IMR-90 (cell line): ENCODE measurements around the gene CAPN5. TPM values are rescaled to one million over a fixed set of nuclear protein-coding genes. Genes with fewer than 3 reads are reported as not detected.

ENCODE experiments used
- ATAC-seq: fragments of 200-7000 bp; cut with Tn5 transposase; 2 replicates; pipeline ENCODE4 v1.9.1; 2020; ENCODE audit warnings: low read depth, mild to moderate bottlenecking, moderate library complexity
- BruUV-seq: library from RNA; stranded (reverse); fragments of 400-500 nt; replicated peaks from 2 replicates; lab custom pipeline; 2021; lab: Mats Ljungman, UMichigan
- CTCF ChIA-PET: fragments of 300-600 bp; formaldehyde crosslinking; extraction: SDS; loops from one replicate; lab custom pipeline; 2021; ENCODE audit warnings: antibody characterized with exemption; lab: Yijun Ruan, JAX
- POLR2A ChIA-PET: fragments of 300-600 bp; sonication (Branson Sonifier 250); formaldehyde crosslinking; loops from one replicate; lab custom pipeline; 2022; ENCODE audit warnings: antibody characterized with exemption; ENCODE audit not compliant: unreplicated experiment; lab: Charles Lee
- DNase-seq: peaks from one replicate; pipeline ENCODE4 v3.0.0; 2013
- H2AFZ ChIP-seq: replicated peaks from 2 replicates; pipeline ENCODE3; 2013; ENCODE audit warnings: low read length, mild to moderate bottlenecking; ENCODE audit not compliant: poor library complexity
- H2AK5ac ChIP-seq: 2 replicates; pipeline ENCODE4 v1.6.1; 2013; ENCODE audit warnings: low read depth, low read length, inconsistent platforms
- H2AK9ac ChIP-seq: replicated peaks from 2 replicates; pipeline ENCODE3; 2013; ENCODE audit warnings: mild to moderate bottlenecking, low read depth, low read length, moderate library complexity; ENCODE audit not compliant: poor library complexity
- H2BK120ac ChIP-seq: 2 replicates; pipeline ENCODE4 v1.6.1; 2013; ENCODE audit warnings: low read depth, low read length, inconsistent platforms
- H2BK15ac ChIP-seq: 3 replicates; pipeline ENCODE4 v1.6.1; 2013; ENCODE audit warnings: low read depth, low read length, inconsistent platforms
- H2BK20ac ChIP-seq: 2 replicates; pipeline ENCODE4 v1.6.1; 2013; ENCODE audit warnings: low read depth, mild to moderate bottlenecking, inconsistent platforms, low read length, moderate library complexity
- H2BK5ac ChIP-seq: 2 replicates; pipeline ENCODE4 v1.6.1; 2013; ENCODE audit warnings: mild to moderate bottlenecking, low read depth, low read length, inconsistent platforms; ENCODE audit not compliant: poor library complexity, severe bottlenecking
- H3K14ac ChIP-seq: replicated peaks from 2 replicates; pipeline ENCODE4 v1.6.1; 2013; ENCODE audit warnings: low read depth, low read length, inconsistent platforms
- H3K18ac ChIP-seq: 2 replicates; pipeline ENCODE4 v1.6.1; 2013; ENCODE audit warnings: low read depth, low read length, control low read depth
- H3K23ac ChIP-seq: 2 replicates; pipeline ENCODE4 v1.6.1; 2013; ENCODE audit warnings: low read depth, low read length, inconsistent platforms
- H3K27ac ChIP-seq: 2 replicates; pipeline ENCODE4 v1.5.1; 2013; ENCODE audit warnings: mild to moderate bottlenecking, control low read depth, low read length; ENCODE audit not compliant: insufficient read depth
- H3K27me3 ChIP-seq: 2 replicates; pipeline ENCODE4 v1.6.1; 2013; ENCODE audit warnings: low read length; ENCODE audit not compliant: control insufficient read depth, insufficient read depth
- H3K36me3 ChIP-seq: 2 replicates; pipeline ENCODE4 v1.6.1; 2013; ENCODE audit warnings: low read length, mixed read lengths; ENCODE audit not compliant: control insufficient read depth, insufficient read depth
- H3K4ac ChIP-seq: 2 replicates; pipeline ENCODE4 v1.6.1; 2013; ENCODE audit warnings: low read depth, low read length, inconsistent platforms
- H3K4me1 ChIP-seq: 2 replicates; pipeline ENCODE4 v1.6.1; 2013; ENCODE audit warnings: low read length, mixed read lengths; ENCODE audit not compliant: control insufficient read depth, insufficient read depth
- H3K4me2 ChIP-seq: 2 replicates; pipeline ENCODE4 v1.6.1; 2013; ENCODE audit warnings: low read depth, mild to moderate bottlenecking, control low read depth, low read length, moderate library complexity
- H3K4me3 ChIP-seq: 2 replicates; pipeline ENCODE4 v1.5.1; 2013; ENCODE audit warnings: low read depth, mild to moderate bottlenecking, control low read depth, low read length, moderate library complexity; ENCODE audit not compliant: insufficient read depth
- H3K56ac ChIP-seq: 2 replicates; pipeline ENCODE4 v1.6.1; 2013; ENCODE audit warnings: low read length, inconsistent platforms; ENCODE audit not compliant: insufficient read depth; ENCODE audit errors: extremely low read depth
- H3K79me1 ChIP-seq, 2 experiments: 2 replicates each; pipeline ENCODE4 v1.6.1; 2013; ENCODE audit warnings: low read length in 2 of 2, inconsistent platforms in 1 of 2, low read depth in 1 of 2
- H3K9ac ChIP-seq: 2 replicates; pipeline ENCODE4 v1.6.1; 2013; ENCODE audit warnings: low read depth, low read length, control low read depth
- H3K9me1 ChIP-seq: 2 replicates; pipeline ENCODE4 v1.6.1; 2013; ENCODE audit warnings: low read length, inconsistent platforms; ENCODE audit not compliant: insufficient read depth
- H3K9me3 ChIP-seq: 2 replicates; pipeline ENCODE4 v1.6.1; 2013; ENCODE audit warnings: low read length; ENCODE audit not compliant: control insufficient read depth, insufficient read depth
- H4K20me1 ChIP-seq: 2 replicates; pipeline ENCODE4 v1.6.1; 2013; ENCODE audit warnings: low read length, inconsistent platforms; ENCODE audit not compliant: insufficient read depth
- H4K5ac ChIP-seq: 2 replicates; pipeline ENCODE4 v1.6.1; 2013; ENCODE audit warnings: mild to moderate bottlenecking, low read depth, low read length, control low read depth
- H4K8ac ChIP-seq, 2 experiments: 2 replicates each; pipeline ENCODE4 v1.6.1; 2013; ENCODE audit warnings: low read depth in 2 of 2, low read length in 2 of 2, control low read depth in 1 of 2, inconsistent platforms in 1 of 2
- H4K91ac ChIP-seq: 2 replicates; pipeline ENCODE4 v1.6.1; 2013; ENCODE audit warnings: low read depth, low read length, inconsistent platforms; ENCODE audit not compliant: insufficient read depth
- CEBPB ChIP-seq: IDR thresholded peaks from 2 replicates; pipeline ENCODE4 v1.6.1; 2012; ENCODE audit warnings: low read depth, low read length, improper control_type of control experiment
- CHD1 ChIP-seq: IDR thresholded peaks from 2 replicates; pipeline ENCODE4 v1.6.1; 2012; ENCODE audit warnings: low read depth, low read length, improper control_type of control experiment
- FOS ChIP-seq: fragments of 150-350 bp; IDR thresholded peaks from 2 replicates; pipeline ENCODE4 v1.6.1; 2016; ENCODE audit warnings: low read depth, low read length
- MAFK ChIP-seq: IDR thresholded peaks from 2 replicates; pipeline ENCODE4 v1.6.1; 2012; ENCODE audit warnings: low read depth, low read length, improper control_type of control experiment
- MXI1 ChIP-seq: IDR thresholded peaks from 2 replicates; pipeline ENCODE4 v1.6.1; 2012; ENCODE audit warnings: low read depth, mild to moderate bottlenecking, low read length, moderate library complexity, borderline replicate concordance
- RAD21 ChIP-seq: IDR thresholded peaks from 2 replicates; pipeline ENCODE4 v1.6.1; 2012; ENCODE audit warnings: low read length, improper control_type of control experiment
- RCOR1 ChIP-seq: IDR thresholded peaks from 2 replicates; pipeline ENCODE4 v1.6.1; 2012; ENCODE audit warnings: mild to moderate bottlenecking, low read length, improper control_type of control experiment; ENCODE audit not compliant: insufficient replicate concordance
- SMC3 ChIP-seq: fragments of 150-350 bp; IDR thresholded peaks from 2 replicates; pipeline ENCODE4 v1.6.1; 2016; ENCODE audit warnings: low read depth, mild to moderate bottlenecking, antibody characterized with exemption, low read length, moderate library complexity
- USF2 ChIP-seq: fragments of 150-350 bp; IDR thresholded peaks from 2 replicates; pipeline ENCODE4 v1.6.1; 2017; ENCODE audit warnings: mild to moderate bottlenecking, antibody characterized with exemption, low read length, low read depth
- WGBS, 2 experiments: methylation state at CpG; one replicate each; pipeline versions ENCODE4 v1.1.5 to v1.1.7; 2013; ENCODE audit warnings: missing lambda C conversion rate in 2 of 2; ENCODE audit not compliant: insufficient read length in 1 of 2; ENCODE audit errors: extremely low coverage in 2 of 2; 5-methylcytosine and 5-hydroxymethylcytosine counted together
- dilution Hi-C: fragments of 300-500 bp; cut with HindIII; formaldehyde crosslinking; loops from one replicate; pipeline ENCODE4 v1.14.3; 2018; ENCODE audit warnings: low sequenced_read_pairs; ENCODE audit not compliant: unreplicated experiment
- in situ Hi-C: fragments of 300-500 bp; cut with MboI; formaldehyde crosslinking; loops from 3 replicates; pipeline ENCODE4 v1.14.3; 2019; ENCODE audit warnings: low sequenced_read_pairs, inconsistent platforms, mixed read lengths
- intact Hi-C: fragments of 100-400 bp; cut with micrococcal nuclease; formaldehyde crosslinking; loops from 2 replicates; pipeline ENCODE4 v1.10.0; 2022
- polyA plus RNA-seq, 3 experiments: library from polyadenylated mRNA; depleted of rRNA; stranded (reverse); fragments of >200 nt; gene quantifications; 2 replicates each; pipeline ENCODE4 v1.2.3, GENCODE V29; 2012; ENCODE audit warnings: low replicate concordance in 1 of 3
- total RNA-seq: library from RNA; depleted of rRNA; stranded (reverse); fragments of >200 nt; gene quantifications from 2 replicates; pipeline ENCODE4 v1.2.3, GENCODE V29; 2012
- TF ChIP-seq, protein P1 (sequence below): fragments of 150-350 bp; IDR thresholded peaks from 2 replicates; pipeline ENCODE4 v1.6.1; 2016; ENCODE audit warnings: low read depth, mild to moderate bottlenecking, low read length, moderate library complexity, borderline replicate concordance
- TF ChIP-seq, protein P2 (sequence below): conservative IDR thresholded peaks from 2 replicates; pipeline ENCODE4 v1.5.1; 2012; ENCODE audit warnings: mild to moderate bottlenecking, low read depth, low read length, improper control_type of control experiment

The CAPN5 gene
- total and polyA plus RNA-seq, 2 of the 4 experiments (the other 2 are of a cell fraction), result 8.1 to 24.0 TPM

- no peak for TF ChIP-seq SMC3
Observed at GRCh38 chr11:77142091-77142975, 75.6 kb downstream of the CAPN5 start (continued).

DNA sequence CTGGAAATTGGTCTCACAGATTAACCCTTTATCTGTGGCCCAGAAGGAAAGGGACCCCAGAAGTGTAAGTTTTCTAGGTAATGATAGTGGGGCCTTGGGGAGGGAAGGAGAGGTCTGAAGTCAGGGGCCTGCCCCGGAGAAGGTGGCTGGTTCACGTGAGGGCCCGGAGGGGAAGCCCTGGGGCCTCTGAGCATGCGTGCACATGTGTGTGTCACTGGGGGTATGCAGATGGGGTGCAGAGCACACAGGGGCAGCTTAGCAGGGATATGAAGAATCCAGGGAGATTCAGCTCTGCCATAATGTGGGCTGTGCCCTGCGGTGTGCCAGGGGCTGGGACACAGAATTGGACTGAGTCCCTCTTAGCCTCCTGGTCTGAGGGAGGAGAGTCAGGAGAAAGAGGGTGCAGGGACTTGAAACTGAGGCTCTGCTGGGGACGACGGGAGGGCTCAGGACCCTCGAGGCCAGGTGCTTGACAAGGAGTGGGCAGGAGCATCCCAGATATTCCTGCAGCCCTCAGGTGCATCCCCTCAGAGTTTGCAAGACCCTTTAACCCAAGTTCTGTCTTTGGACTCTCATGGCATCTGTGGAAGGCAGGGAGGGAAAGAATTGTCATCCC, 76.7 kb downstream of the CAPN5 start:
- no peak overlapping the region for H3K23ac ChIP-seq
- intact Hi-C loops (no loop called here), dilution Hi-C loops (no loop called here), in situ Hi-C loops (no loop called here)
- no peak overlapping the region for H3K4me3 ChIP-seq
- DNase-seq (no peak), ATAC-seq (no peak)
- no peak overlapping the region for H3K18ac ChIP-seq
- H4K20me1 ChIP-seq, result no peaks in the 10 kb centered on the region
- no peak overlapping the region for H2BK20ac ChIP-seq
- H3K9ac ChIP-seq, result no peak overlapping the region
- no peak overlapping the region for H3K27ac ChIP-seq
- H4K91ac ChIP-seq, result no peak overlapping the region
- H3K4me1 ChIP-seq, result no peaks in the 10 kb centered on the region
- no peak overlapping the region for H3K4me2 ChIP-seq
- H2AK9ac ChIP-seq, result no peak overlapping the region
- no peak overlapping the region for H2BK15ac ChIP-seq
- H2AK5ac ChIP-seq, result no peak overlapping the region
- H3K36me3 ChIP-seq, result no peaks in the 10 kb centered on the region
- H4K8ac ChIP-seq, result no peak overlapping the region
- WGBS, 2 experiments, result 92% methylated on average over 2 of the region's 8 CpGs; no CpG with 5 or more reads in 1 of the 2 experiments
- CTCF ChIA-PET, result no interaction called here
- no peak overlapping the region for H3K56ac ChIP-seq
- H2BK5ac ChIP-seq, result no peak overlapping the region
- no peak overlapping the region for H3K14ac ChIP-seq
- no peak overlapping the region for H3K4ac ChIP-seq
- no peak overlapping the region for H2AFZ ChIP-seq
- no peaks in the 10 kb centered on the region; the same call in 1 of the 2 replicates for H3K9me1 ChIP-seq
- no peaks in the 10 kb centered on the region for H3K79me1 ChIP-seq
- no peaks in the 10 kb centered on the region for H3K9me3 ChIP-seq
- H2BK120ac ChIP-seq, result no peak overlapping the region
- POLR2A ChIA-PET, result no interaction called here
- H4K5ac ChIP-seq, result no peak overlapping the region
- peaks cover 37% of the 10 kb centered on the region for H3K27me3 ChIP-seq
- BruUV-seq, result no TSS peak
- TF ChIP-seq MAFK, result no peak
- TF ChIP-seq CHD1, result no peak
- no peak for TF ChIP-seq USF2
- no peak for TF ChIP-seq CEBPB
- TF ChIP-seq, protein P1, sequence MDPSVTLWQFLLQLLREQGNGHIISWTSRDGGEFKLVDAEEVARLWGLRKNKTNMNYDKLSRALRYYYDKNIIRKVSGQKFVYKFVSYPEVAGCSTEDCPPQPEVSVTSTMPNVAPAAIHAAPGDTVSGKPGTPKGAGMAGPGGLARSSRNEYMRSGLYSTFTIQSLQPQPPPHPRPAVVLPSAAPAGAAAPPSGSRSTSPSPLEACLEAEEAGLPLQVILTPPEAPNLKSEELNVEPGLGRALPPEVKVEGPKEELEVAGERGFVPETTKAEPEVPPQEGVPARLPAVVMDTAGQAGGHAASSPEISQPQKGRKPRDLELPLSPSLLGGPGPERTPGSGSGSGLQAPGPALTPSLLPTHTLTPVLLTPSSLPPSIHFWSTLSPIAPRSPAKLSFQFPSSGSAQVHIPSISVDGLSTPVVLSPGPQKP, result no peak
- TF ChIP-seq, protein P2, sequence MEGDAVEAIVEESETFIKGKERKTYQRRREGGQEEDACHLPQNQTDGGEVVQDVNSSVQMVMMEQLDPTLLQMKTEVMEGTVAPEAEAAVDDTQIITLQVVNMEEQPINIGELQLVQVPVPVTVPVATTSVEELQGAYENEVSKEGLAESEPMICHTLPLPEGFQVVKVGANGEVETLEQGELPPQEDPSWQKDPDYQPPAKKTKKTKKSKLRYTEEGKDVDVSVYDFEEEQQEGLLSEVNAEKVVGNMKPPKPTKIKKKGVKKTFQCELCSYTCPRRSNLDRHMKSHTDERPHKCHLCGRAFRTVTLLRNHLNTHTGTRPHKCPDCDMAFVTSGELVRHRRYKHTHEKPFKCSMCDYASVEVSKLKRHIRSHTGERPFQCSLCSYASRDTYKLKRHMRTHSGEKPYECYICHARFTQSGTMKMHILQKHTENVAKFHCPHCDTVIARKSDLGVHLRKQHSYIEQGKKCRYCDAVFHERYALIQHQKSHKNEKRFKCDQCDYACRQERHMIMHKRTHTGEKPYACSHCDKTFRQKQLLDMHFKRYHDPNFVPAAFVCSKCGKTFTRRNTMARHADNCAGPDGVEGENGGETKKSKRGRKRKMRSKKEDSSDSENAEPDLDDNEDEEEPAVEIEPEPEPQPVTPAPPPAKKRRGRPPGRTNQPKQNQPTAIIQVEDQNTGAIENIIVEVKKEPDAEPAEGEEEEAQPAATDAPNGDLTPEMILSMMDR, result no peak
- TF ChIP-seq RAD21, result no peak
- TF ChIP-seq RCOR1, result no peak
- no peak for TF ChIP-seq FOS
- no peak for TF ChIP-seq MXI1
